Skeletal muscle satellite cell (primary cell): Measurements from ENCODE around the gene NEAT1.

Source experiments
- H3K27me3 ChIP-seq: 2 replicates; pipeline ENCODE4 v1.7.0; 2013; ENCODE audit warnings: low read length; ENCODE audit not compliant: control insufficient read depth, insufficient read depth
- H3K36me3 ChIP-seq: 2 replicates; pipeline ENCODE4 v1.7.0; 2013; ENCODE audit warnings: mild to moderate bottlenecking, control low read depth, low read length; ENCODE audit not compliant: insufficient read depth
- H3K4me1 ChIP-seq: 2 replicates; pipeline ENCODE4 v1.7.0; 2013; ENCODE audit warnings: low read length; ENCODE audit not compliant: control insufficient read depth, insufficient read depth
- H3K4me2 ChIP-seq: 2 replicates; pipeline ENCODE4 v1.7.0; 2013; ENCODE audit warnings: mild to moderate bottlenecking, low read length
- H3K4me3 ChIP-seq: 2 replicates; pipeline ENCODE4 v1.7.0; 2013; ENCODE audit warnings: low read length
- H3K9ac ChIP-seq: 2 replicates; pipeline ENCODE4 v1.7.0; 2013; ENCODE audit warnings: mild to moderate bottlenecking, low read depth, low read length, moderate library complexity
- H3K9me3 ChIP-seq: replicated peaks from 2 replicates; pipeline ENCODE4 v1.7.0; 2013; ENCODE audit warnings: mild to moderate bottlenecking, control low read depth, low read length

The NEAT1 gene

DNA sequence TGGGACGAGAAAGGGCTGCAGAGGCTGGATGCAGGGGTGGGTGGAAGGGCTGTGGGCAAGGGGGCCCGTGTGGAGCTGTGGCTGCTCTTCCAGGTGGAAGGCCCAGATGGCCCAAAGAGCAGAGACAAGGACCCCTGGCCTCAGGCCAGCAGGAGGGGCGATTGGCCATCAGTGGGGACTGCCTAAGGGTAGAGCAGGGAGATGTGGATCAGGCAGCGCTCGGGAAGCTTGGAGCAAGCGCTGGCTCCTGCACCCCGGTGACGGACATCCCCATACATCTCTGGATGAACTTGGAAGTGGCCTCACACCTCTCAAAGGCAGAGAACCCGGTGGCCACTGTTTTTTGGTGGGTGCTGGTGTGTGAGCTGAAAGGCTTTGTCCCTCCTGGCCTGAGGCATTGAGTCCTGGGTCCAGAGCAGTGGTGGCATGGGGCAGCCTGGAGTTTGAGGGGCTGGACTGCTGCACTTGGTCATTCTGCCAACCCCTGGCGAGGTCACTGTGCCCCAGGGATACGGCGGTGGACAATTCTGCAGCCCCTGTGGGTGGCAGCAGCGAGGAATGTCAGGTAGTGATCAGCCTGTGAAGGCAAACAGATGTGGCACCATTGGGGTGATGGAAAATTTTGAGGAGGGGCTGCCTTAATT lies 30.3 kb upstream of the NEAT1 start:
- H3K9ac ChIP-seq = no peak overlapping the region

DNA sequence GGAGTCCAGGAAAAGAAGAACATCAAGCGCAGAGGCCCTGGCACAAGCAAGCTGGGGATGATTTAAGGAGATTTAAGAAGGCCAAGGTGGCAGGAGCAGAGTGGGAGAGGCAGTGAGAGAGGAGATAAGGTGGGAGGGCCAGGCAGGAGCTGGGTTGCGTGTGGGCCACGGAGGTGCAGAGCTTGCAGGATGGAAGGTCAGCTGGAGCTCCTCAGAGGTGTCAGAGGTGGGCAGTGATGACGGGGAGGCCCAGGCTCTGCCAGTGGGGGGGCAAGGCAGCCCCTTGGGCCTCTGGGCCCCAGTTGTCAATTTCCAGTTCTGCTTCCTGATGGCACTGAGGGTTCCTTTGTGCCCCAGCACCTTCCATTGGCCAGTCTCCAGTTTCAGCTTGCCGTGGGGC lies 29.7 kb upstream of the NEAT1 start:
- peaks cover 63% of the 10 kb centered on the region for H3K36me3 ChIP-seq
- no peaks in the 10 kb centered on the region for H3K9me3 ChIP-seq
- H3K4me3 ChIP-seq = no peak overlapping the region
- no peak overlapping the region for H3K4me2 ChIP-seq
- H3K27me3 ChIP-seq = no peaks in the 10 kb centered on the region
- no peak overlapping the region for H3K9ac ChIP-seq
- H3K4me1 ChIP-seq = peaks cover 37% of the 10 kb centered on the region

More for the DNA sequence above, 30.3 kb upstream of the NEAT1 start:
- no peaks in the 10 kb centered on the region for H3K27me3 ChIP-seq
- H3K9me3 ChIP-seq = no peaks in the 10 kb centered on the region
- no peak overlapping the region for H3K4me3 ChIP-seq
- H3K4me1 ChIP-seq = peaks cover 40% of the 10 kb centered on the region
- no peak overlapping the region for H3K4me2 ChIP-seq
- H3K36me3 ChIP-seq = peaks cover 59% of the 10 kb centered on the region

DNA sequence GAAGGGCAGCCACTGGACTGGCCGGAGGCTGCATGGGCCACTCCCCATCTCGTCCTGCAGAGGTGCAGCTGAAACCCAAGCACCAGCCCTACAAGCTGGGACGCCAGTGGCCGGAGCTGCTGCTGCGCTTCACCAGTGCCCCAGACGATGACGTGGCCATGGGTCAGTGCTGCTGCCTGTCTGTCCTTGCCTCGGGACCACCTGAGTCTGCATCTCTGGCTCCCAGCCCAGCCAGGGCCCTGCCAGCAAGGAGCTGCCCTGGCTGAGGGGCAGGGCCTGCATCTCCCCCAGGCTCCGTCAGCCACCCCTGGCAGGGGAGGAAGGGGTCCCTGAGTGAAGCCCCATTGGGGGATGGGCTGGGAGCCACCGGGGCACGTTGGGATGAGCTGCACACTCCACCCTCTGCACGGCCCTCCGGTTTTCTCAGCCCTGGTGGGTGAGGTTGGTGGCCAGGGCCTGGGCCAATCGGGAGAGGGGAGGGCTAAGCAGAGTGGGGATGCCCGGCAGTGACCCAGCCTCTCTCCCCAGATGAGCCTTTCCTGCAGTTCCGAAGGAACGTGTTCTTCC lies 29.0 kb upstream of the NEAT1 start:
- peaks cover 30% of the 10 kb centered on the region for H3K4me1 ChIP-seq
- H3K4me3 ChIP-seq = no peak overlapping the region

GRCh38 chr11:65394125-65394536 lies 28.5 kb upstream of the NEAT1 start:
- H3K9ac ChIP-seq = no peak overlapping the region

More for the DNA sequence above, 29.0 kb upstream of the NEAT1 start:
- Histone ChIP-seq H3K9ac (no peak overlapping the region), H3K4me2 (no peak overlapping the region), H3K36me3 (peaks cover 66% of the 10 kb centered on the region), H3K27me3 (no peaks in the 10 kb centered on the region), H3K9me3 (no peaks in the 10 kb centered on the region)

DNA sequence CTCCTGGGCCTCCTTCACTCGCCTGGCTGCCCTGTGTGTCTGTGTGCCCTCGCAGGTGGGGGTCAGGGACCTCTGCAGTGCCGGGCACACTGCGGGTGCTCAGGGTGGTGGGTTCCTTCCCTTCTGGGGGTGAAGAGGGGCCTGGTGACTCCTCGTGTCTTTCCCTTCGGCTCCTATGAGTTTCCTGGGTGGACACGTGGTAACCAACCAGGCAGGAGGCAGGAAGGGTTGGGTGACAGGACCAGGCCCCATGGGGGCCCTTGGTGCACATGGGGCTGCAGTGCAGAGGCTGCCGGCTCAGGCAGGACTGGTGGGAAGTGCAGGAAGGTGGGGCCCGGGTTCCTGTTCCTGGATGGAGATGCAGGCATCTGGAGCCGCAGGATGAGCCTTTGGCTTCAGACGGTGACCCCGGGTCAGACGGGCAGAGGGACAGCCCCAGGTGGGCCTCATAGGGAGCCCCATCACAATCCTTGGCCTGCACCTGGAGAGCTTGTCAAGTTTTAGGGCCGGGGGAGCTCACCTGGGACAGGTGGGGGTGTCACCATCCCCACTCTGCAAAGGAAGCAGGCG lies 26.6 kb upstream of the NEAT1 start:
- H3K27me3 ChIP-seq = no peaks in the 10 kb centered on the region
- H3K9me3 ChIP-seq = no peaks in the 10 kb centered on the region
- no peak overlapping the region for H3K9ac ChIP-seq
- H3K36me3 ChIP-seq = peaks cover 81% of the 10 kb centered on the region
- H3K4me3 ChIP-seq = no peak overlapping the region
- no peak overlapping the region for H3K4me2 ChIP-seq
- H3K4me1 ChIP-seq = peaks cover 6% of the 10 kb centered on the region

More at GRCh38 chr11:65394125-65394536, 28.5 kb upstream of the NEAT1 start:
- Histone ChIP-seq H3K36me3 (peaks cover 68% of the 10 kb centered on the region), H3K4me3 (no peak overlapping the region), H3K27me3 (no peaks in the 10 kb centered on the region), H3K4me1 (peaks cover 25% of the 10 kb centered on the region), H3K9me3 (no peaks in the 10 kb centered on the region), H3K4me2 (no peak overlapping the region)

- H3K9me3 ChIP-seq = no peaks in the 10 kb centered on the region
- H3K4me1 ChIP-seq = no peaks in the 10 kb centered on the region
- no peak overlapping the region for H3K4me3 ChIP-seq
- H3K9ac ChIP-seq = no peak overlapping the region
- H3K4me2 ChIP-seq = no peak overlapping the region
- no peaks in the 10 kb centered on the region for H3K27me3 ChIP-seq
- H3K36me3 ChIP-seq = peaks cover 79% of the 10 kb centered on the region
Measured at GRCh38 chr11:65396769-65397745, 25.5 kb upstream of the NEAT1 start.

- H3K9ac ChIP-seq = no peak overlapping the region
- no peak overlapping the region for H3K4me2 ChIP-seq
- no peaks in the 10 kb centered on the region for H3K9me3 ChIP-seq
- H3K4me3 ChIP-seq = no peak overlapping the region
- no peaks in the 10 kb centered on the region for H3K4me1 ChIP-seq
- no peaks in the 10 kb centered on the region for H3K27me3 ChIP-seq
- H3K36me3 ChIP-seq = peaks cover 76% of the 10 kb centered on the region
Measured at GRCh38 chr11:65398362-65398910, 24.2 kb upstream of the NEAT1 start.

DNA sequence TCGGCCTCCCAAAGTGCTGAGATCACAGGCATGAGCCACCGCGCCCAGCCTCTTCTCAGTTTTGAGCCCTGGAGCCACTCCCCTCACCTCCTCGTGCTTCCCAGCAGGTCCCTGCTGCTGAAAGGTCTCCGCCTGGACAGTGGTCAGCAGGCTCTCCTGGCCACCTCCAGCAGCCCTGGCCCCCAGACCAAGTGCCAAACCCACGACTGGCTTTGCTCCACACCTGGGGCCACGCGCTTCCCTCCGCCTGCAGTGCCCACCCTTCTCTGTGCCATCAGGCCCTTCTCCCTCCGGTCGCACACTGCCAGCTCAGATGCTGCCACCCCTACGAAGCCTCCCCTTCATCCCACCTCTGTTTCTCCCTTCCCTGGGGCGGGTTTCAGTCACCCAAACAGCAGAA lies 23.3 kb upstream of the NEAT1 start:
- Histone ChIP-seq H3K9me3 (no peaks in the 10 kb centered on the region), H3K36me3 (peaks cover 77% of the 10 kb centered on the region), H3K4me1 (no peaks in the 10 kb centered on the region), H3K9ac (no peak overlapping the region), H3K4me3 (no peak overlapping the region), H3K4me2 (no peak overlapping the region), H3K27me3 (no peaks in the 10 kb centered on the region)

- Histone ChIP-seq H3K9ac (no peak overlapping the region), H3K9me3 (no peaks in the 10 kb centered on the region), H3K4me3 (no peak overlapping the region), H3K4me2 (no peak overlapping the region), H3K27me3 (no peaks in the 10 kb centered on the region), H3K36me3 (peaks cover 80% of the 10 kb centered on the region), H3K4me1 (no peaks in the 10 kb centered on the region)
Measured at GRCh38 chr11:65399845-65400244, 22.8 kb upstream of the NEAT1 start.

GRCh38 chr11:65400307-65401072 lies 22.1 kb upstream of the NEAT1 start:
- no peaks in the 10 kb centered on the region for H3K4me1 ChIP-seq
- no peaks in the 10 kb centered on the region for H3K27me3 ChIP-seq
- H3K9ac ChIP-seq = no peak overlapping the region
- no peak overlapping the region for H3K4me3 ChIP-seq
- peaks cover 81% of the 10 kb centered on the region for H3K36me3 ChIP-seq
- H3K9me3 ChIP-seq = no peaks in the 10 kb centered on the region
- no peak overlapping the region for H3K4me2 ChIP-seq
